Lower leg skin (tissue), 3 donors: ENCODE data around the gene GRIK3.

Source experiments
- POLR2A ChIP-seq, 2 donors: fragments of 450-650 bp; IDR thresholded peaks; one replicate each; pipeline ENCODE4 v1.6.1; 2016 to 2017; ENCODE audit warnings: antibody characterized with exemption in 2 of 2, mild to moderate bottlenecking in 1 of 2, moderate library complexity in 1 of 2
- TF ChIP-seq, protein P1 (sequence below), 3 donors: fragments of 450-650 bp; IDR thresholded peaks; one replicate each; pipeline ENCODE4 v1.5.1; 2016; ENCODE audit warnings: antibody characterized with exemption in 3 of 3, mild to moderate bottlenecking in 3 of 3, moderate library complexity in 2 of 3

GRCh38 chr1:36752431-36752830, 281.9 kb downstream of the GRIK3 start:
- TF ChIP-seq, protein P1, sequence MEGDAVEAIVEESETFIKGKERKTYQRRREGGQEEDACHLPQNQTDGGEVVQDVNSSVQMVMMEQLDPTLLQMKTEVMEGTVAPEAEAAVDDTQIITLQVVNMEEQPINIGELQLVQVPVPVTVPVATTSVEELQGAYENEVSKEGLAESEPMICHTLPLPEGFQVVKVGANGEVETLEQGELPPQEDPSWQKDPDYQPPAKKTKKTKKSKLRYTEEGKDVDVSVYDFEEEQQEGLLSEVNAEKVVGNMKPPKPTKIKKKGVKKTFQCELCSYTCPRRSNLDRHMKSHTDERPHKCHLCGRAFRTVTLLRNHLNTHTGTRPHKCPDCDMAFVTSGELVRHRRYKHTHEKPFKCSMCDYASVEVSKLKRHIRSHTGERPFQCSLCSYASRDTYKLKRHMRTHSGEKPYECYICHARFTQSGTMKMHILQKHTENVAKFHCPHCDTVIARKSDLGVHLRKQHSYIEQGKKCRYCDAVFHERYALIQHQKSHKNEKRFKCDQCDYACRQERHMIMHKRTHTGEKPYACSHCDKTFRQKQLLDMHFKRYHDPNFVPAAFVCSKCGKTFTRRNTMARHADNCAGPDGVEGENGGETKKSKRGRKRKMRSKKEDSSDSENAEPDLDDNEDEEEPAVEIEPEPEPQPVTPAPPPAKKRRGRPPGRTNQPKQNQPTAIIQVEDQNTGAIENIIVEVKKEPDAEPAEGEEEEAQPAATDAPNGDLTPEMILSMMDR (IDR thresholded peaks at IDR 0.05): no peak
- TF ChIP-seq POLR2A (IDR thresholded peaks at IDR 0.05): no peak
